22Rv1 (cell line): ENCODE results near the gene SRGN.

Experiments used
- H3K27ac ChIP-seq: fragments of 450-650 bp; 2 replicates; pipeline ENCODE4 v1.5.1; 2017
- CTCF ChIP-seq: fragments of 450-650 bp; IDR thresholded peaks from 2 replicates; pipeline ENCODE4 v1.5.1; 2017; ENCODE audit warnings: mild to moderate bottlenecking
- ZFX ChIP-seq: fragments of 450-650 bp; IDR thresholded peaks from 2 replicates; pipeline ENCODE4 v1.6.1; 2017; ENCODE audit warnings: antibody characterized with exemption, borderline replicate concordance

Gene SRGN

DNA sequence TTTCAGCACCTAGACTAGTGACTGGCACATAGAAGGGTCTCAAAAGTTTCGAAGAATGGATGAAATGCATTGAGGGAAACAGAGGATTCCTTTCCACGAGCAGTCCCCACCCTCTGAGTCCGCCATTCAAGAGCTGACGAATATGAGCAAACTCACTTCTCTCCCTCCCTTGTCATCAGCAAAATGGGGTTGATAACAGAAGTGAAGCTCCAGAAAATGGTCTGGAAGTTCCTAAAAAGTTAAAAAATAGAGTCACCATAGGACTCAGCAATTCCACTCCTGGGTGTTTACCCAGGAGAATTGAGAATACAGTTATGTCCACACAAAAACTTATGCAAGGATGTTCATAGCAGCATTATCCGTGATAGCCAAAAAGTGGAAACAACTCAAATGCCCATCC lies 25.0 kb upstream of the SRGN start:
- TF ChIP-seq CTCF (no peak), ZFX (no peak)
- no peak overlapping the region for H3K27ac ChIP-seq

DNA sequence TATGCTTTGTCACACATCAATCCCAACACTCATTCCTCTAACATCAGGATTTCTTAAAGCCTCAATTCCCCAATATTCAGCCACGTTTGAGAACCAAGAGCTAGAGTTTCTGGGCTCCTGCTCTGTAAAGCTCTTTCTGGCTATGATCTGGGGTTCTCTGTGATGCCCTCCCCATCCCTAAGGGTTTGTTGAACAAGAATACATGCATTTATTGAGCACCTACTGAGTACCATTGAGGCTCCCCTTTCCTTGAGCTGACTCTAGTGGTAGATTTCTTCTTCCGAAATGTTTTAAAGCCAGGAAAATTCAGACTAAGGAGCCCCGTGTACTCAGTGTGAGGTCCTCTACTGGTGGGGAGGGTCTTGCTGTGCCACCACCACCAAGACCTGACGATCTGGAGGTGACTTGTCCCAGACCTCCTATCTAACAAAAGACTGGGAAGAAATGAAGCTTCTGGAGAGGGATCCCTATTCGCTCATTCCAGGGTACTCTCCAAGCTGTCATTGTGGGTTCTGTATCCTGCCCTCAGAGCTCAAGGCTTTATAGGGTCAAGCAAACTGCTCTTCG lies 23.1 kb upstream of the SRGN start:
- H3K27ac ChIP-seq = no peak overlapping the region
- no peak for TF ChIP-seq CTCF
- TF ChIP-seq ZFX = no peak

- no peak overlapping the region for H3K27ac ChIP-seq
- TF ChIP-seq CTCF (no peak), ZFX (no peak)
Measured at GRCh38 chr10:69065406-69066361, 22.2 kb upstream of the SRGN start.

- no peak overlapping the region for H3K27ac ChIP-seq
- TF ChIP-seq ZFX (no peak), CTCF (no peak)
Measured at GRCh38 chr10:69067189-69067588, 20.7 kb upstream of the SRGN start.

- TF ChIP-seq ZFX (no peak), CTCF (no peak)
- H3K27ac ChIP-seq = no peak overlapping the region
Measured at GRCh38 chr10:69068549-69068948, 19.4 kb upstream of the SRGN start.

DNA sequence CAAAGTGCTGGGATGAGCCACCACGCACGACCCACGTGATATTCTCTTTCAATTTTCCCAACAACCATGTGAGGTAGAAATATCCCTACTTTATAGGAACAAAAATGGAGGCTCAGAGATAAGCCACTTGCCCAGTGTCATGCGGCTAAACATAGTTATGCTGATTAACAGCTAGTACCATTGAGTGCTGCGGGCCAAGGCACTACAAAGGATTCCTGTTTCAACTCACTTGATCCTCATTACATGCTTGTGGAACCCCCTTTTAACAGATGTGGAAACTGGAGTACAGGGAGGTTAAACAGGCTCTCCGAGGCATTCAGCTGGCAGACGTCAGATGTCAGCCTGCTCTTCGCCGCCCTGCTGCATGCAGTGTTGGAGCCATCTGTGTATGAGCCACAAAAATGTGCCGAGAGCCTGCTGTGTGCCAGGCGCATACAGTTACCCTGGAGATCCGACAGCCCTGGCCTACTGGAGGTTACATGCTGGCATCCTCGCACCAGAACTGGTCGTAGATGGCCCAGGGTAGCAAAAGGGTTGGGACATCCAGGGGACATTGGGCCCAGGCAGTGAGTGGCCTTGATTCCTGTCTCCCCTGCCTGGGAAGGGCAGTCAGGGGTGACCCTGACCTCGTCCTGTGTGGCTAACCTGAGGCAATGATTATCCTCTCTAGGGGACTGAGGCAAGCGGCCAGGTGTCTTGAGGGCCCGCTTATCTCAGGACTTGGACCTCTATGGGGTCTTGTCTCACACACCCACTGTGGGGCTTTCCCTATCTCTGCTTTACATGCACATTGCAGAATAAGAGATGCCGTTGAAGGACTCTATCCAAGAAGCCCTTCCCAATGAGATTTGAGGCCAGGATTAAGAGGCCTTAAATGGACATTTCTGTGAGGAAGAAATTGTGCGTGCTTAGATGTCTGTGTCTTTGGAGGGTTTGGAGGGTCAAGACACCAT lies 18.5 kb upstream of the SRGN start:
- TF ChIP-seq CTCF (no peak), ZFX (no peak)
- H3K27ac ChIP-seq = no peak overlapping the region
